HEK293T (cell line): ENCODE results near the gene OR8S1.
A peak's percentile ranks its signal among the peaks of the same experiment; 100 is the strongest.
"Not testable (repeated sequence)": the region's sequence is repeated elsewhere in the genome, so short reads cannot be mapped to it uniquely, and the experiment has no call there.

ENCODE experiments used
- CTCF ChIA-PET: fragments of 350-600 bp; formaldehyde crosslinking; extraction: SDS; loops from one replicate; lab custom pipeline; 2021; ENCODE audit warnings: antibody characterized with exemption, inconsistent platforms; lab: Yijun Ruan, JAX
- POLR2A ChIA-PET: fragments of 350-600 bp; formaldehyde crosslinking; extraction: SDS; loops from one replicate; lab custom pipeline; 2020; ENCODE audit warnings: antibody characterized with exemption, inconsistent platforms; lab: Yijun Ruan, JAX
- DNase-seq: peaks from one replicate; pipeline ENCODE4 v3.0.0; 2012; ENCODE audit warnings: mixed read lengths; ENCODE audit errors: extremely low spot score
- ARNT ChIP-seq: fragments of 450-650 bp; IDR thresholded peaks from 2 replicates; pipeline ENCODE4 v1.6.1; 2017; ENCODE audit warnings: mild to moderate bottlenecking
- BHLHE40 ChIP-seq: fragments of 450-650 bp; IDR thresholded peaks from 2 replicates; pipeline ENCODE4 v1.6.1; 2016; ENCODE audit warnings: mild to moderate bottlenecking, moderate library complexity, borderline replicate concordance
- CTBP1 ChIP-seq: fragments of 450-650 bp; IDR thresholded peaks from 2 replicates; pipeline ENCODE4 v1.6.1; 2016; ENCODE audit warnings: borderline replicate concordance
- ELF4 ChIP-seq: fragments of 450-650 bp; IDR thresholded peaks from 2 replicates; pipeline ENCODE4 v1.6.1; 2017; ENCODE audit warnings: antibody characterized with exemption
- FOXA1 ChIP-seq: fragments of 450-650 bp; IDR thresholded peaks from 2 replicates; pipeline ENCODE4 v1.6.1; 2016; ENCODE audit warnings: mild to moderate bottlenecking
- FOXK2 ChIP-seq: fragments of 450-650 bp; IDR thresholded peaks from 2 replicates; pipeline ENCODE4 v1.6.1; 2016; ENCODE audit warnings: mild to moderate bottlenecking
- FOXM1 ChIP-seq: fragments of 450-650 bp; IDR thresholded peaks from 2 replicates; pipeline ENCODE4 v1.6.1; 2017; ENCODE audit warnings: mild to moderate bottlenecking, borderline replicate concordance
- HDGF ChIP-seq: fragments of 450-650 bp; IDR thresholded peaks from 2 replicates; pipeline ENCODE4 v1.6.1; 2017; ENCODE audit warnings: antibody characterized with exemption, borderline replicate concordance
- L3MBTL2 ChIP-seq: fragments of 450-650 bp; conservative IDR thresholded peaks from 2 replicates; pipeline ENCODE4 v1.6.1; 2016; ENCODE audit warnings: mild to moderate bottlenecking
- LEF1 ChIP-seq: fragments of 450-650 bp; IDR thresholded peaks from 2 replicates; pipeline ENCODE4 v1.6.1; 2017; ENCODE audit warnings: mild to moderate bottlenecking, borderline replicate concordance
- NFRKB ChIP-seq: fragments of 450-650 bp; IDR thresholded peaks from 2 replicates; pipeline ENCODE4 v1.6.1; 2016; ENCODE audit warnings: mild to moderate bottlenecking, moderate library complexity
- SP1 ChIP-seq: fragments of 450-650 bp; IDR thresholded peaks from 2 replicates; pipeline ENCODE4 v1.6.1; 2017
- SUZ12 ChIP-seq: fragments of 450-650 bp; IDR thresholded peaks from 2 replicates; pipeline ENCODE4 v1.6.1; 2016; ENCODE audit warnings: mild to moderate bottlenecking
- TARDBP ChIP-seq: fragments of 450-650 bp; IDR thresholded peaks from 2 replicates; pipeline ENCODE4 v1.6.1; 2016
- ZNF384 ChIP-seq: fragments of 450-650 bp; IDR thresholded peaks from 2 replicates; pipeline ENCODE4 v1.6.1; 2016
- TF ChIP-seq, protein P1 (sequence below): fragments of 450-650 bp; IDR thresholded peaks from 2 replicates; pipeline ENCODE4 v1.6.1; 2016

OR8S1 gene

DNA sequence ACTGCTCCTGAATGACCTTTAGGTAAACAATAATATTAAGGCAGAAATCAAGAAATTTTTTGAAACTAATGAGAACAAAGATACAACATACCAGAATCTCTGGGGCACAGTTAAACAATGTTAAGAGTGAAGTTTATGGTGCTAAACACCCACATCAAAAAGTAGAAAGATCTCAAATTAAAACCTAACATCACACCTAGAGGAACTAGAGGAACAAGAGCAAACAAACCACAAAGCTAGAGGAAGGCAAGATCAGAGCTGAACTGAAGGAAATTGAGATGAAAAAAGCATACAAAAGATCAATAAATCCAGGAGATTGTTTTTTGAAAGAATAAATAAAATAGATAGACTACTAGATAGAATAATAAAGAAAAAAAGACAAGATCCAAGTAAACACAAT, 7.2 kb downstream of the OR8S1 start:
- POLR2A ChIA-PET: no interaction called here
- CTCF ChIA-PET: interaction anchor here (0.6 kb wide), 1 partner anchor 38 kb away, joined by 5 read pairs; no protein-coding TSS in a partner anchor
- no peak for TF ChIP-seq BHLHE40
- TF ChIP-seq CTBP1: no peak
- no peak for TF ChIP-seq SUZ12
- no peak for TF ChIP-seq L3MBTL2
- no peak for TF ChIP-seq FOXM1
- TF ChIP-seq NFRKB: no peak
- TF ChIP-seq LEF1: no peak
- TF ChIP-seq TARDBP: no peak
- no peak for TF ChIP-seq FOXK2
- no peak for TF ChIP-seq FOXA1
- DNase-seq: no peak

DNA sequence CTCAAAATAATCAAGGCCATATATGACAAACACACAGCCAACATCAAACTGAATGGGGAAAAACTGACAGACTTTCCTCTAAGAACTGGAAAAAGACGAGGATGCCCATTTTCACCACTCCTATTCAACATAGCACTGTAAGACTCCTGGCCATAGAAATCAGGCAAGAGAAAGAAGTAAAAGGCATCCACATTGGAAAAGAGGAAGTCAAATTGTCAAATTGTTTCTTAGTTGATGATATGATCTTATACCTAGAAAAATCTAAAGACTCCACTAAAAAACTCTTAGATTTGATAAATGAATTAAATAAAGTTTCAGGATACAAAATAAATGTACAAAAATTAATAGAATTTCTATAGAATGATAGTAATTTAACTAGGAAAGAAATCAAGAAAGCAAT, 11.2 kb downstream of the OR8S1 start:
- TF ChIP-seq BHLHE40 (no peak), L3MBTL2 (no peak), FOXM1 (no peak), CTBP1 (no peak), ZNF384 (no peak), ARNT (no peak), FOXK2 (no peak), SP1 (no peak), ELF4 (no peak), FOXA1 (no peak)
- TF ChIP-seq, protein P1, sequence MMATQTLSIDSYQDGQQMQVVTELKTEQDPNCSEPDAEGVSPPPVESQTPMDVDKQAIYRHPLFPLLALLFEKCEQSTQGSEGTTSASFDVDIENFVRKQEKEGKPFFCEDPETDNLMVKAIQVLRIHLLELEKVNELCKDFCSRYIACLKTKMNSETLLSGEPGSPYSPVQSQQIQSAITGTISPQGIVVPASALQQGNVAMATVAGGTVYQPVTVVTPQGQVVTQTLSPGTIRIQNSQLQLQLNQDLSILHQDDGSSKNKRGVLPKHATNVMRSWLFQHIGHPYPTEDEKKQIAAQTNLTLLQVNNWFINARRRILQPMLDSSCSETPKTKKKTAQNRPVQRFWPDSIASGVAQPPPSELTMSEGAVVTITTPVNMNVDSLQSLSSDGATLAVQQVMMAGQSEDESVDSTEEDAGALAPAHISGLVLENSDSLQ: no peak
- no peak for DNase-seq
- ChIA-PET POLR2A (no interaction called here), CTCF (no interaction called here)

DNA sequence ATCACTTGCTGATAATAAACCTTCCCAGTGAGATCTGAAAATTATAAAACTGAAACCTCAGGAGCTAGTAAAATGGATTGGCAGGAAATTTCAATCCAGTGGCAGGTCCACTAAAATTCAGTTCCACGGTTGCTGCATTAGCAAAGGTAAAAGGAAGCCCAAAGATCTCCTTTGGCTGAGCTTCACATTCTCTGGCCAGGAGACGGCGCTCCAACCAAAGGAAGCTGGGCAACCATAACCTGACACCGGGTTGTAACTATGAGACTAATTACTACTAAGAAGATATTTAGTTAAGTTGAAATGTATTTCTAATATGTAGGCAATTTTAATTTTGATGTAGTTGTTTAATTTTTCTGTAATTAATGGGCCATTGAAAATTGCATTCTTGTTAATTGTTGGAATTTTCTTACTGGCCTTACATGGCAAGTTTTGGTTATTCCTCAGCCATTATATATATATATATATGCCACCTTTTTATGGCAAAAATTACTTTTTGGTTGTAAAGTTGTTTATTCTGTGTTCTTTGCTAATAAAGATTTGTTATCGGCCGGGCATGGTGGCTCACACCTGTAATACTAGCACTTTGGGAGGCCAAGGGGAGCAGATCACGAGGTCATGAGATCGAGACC, 17.0 kb downstream of the OR8S1 start:
- peak; percentile 64 for DNase-seq
- ChIA-PET CTCF (interaction anchor here (0.6 to 7.7 kb wide), 8 partner anchors 9 to 532 kb away, joined by 3 to 79 read pairs (median 4); no protein-coding TSS in a partner anchor), POLR2A (no interaction called here)
- TF ChIP-seq, protein P1: no peak
- TF ChIP-seq NFRKB (no peak), FOXK2 (no peak), ARNT (no peak), FOXM1 (no peak), TARDBP (no peak), CTBP1 (no peak), L3MBTL2 (no peak), SUZ12 (no peak), ZNF384 (no peak), FOXA1 (no peak), ELF4 (no peak), BHLHE40 (no peak), LEF1 (no peak), HDGF (no peak), SP1 (no peak)

DNA sequence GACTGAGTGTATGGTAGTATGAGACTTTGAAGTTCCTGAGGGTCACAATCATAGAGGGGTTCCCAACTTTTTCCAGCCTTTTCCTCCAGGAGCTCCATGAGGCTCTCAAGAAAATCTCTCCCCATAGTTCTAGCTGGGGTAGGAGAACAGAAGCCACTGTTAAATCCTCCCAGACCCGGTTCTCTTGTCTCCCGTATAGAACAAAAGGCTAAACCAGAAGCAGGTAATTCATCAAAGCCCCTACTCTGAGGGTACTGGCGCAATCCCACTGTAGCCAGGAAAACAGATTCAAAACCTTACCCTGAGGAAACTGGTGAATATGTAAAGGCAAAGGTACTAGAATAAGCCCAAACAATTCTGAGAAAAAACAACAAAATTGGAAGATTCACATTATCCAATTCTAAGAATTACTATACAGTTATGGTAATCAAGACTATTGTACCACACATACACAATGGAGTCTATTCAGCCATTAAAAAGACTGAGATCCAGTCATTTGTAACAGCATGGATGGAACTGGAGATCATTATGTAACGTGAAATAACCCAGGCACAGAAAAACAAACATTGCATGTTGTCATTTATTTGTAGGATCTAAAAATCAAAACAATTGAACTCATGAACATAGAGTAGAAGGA, 20.5 kb downstream of the OR8S1 start:
- CTCF ChIA-PET: interaction anchor here (7.7 kb wide), 1 partner anchor 72 kb away, joined by 79 read pairs; no protein-coding TSS in a partner anchor
- POLR2A ChIA-PET: no interaction called here

DNA sequence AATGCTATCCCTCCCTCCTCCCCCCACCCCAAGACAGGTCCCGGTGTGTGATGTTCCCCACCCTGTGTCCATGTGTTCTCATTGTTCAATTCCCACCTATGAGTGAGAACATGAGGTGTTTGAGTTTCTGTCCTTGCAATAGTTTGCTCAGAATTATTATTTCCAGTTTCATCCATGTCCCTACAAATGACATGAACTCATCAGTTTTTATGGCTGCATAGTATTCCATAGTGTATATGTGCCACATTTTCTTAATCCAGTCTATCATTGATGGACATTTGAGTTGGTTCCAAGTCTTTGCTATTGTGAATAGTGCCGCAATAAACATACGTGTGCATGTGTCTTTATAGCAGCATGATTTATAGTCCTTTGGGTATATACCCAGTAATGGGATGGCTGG, 21.6 kb downstream of the OR8S1 start:
- POLR2A ChIA-PET, DNase-seq, CTCF ChIA-PET: not testable (repeated sequence)

More for the DNA sequence above, 20.5 kb downstream of the OR8S1 start:
- no peak for TF ChIP-seq NFRKB
- no peak for TF ChIP-seq FOXK2
- TF ChIP-seq LEF1: no peak
- TF ChIP-seq SP1: no peak
- TF ChIP-seq ARNT: no peak
- TF ChIP-seq CTBP1: no peak
- no peak for TF ChIP-seq ZNF384
- TF ChIP-seq, protein P1: no peak
- TF ChIP-seq FOXA1: no peak
- no peak for TF ChIP-seq HDGF
- TF ChIP-seq BHLHE40: no peak
- no peak for TF ChIP-seq FOXM1
- no peak for TF ChIP-seq TARDBP
- no peak for TF ChIP-seq ELF4
- no peak for TF ChIP-seq L3MBTL2
- TF ChIP-seq SUZ12: no peak
- no peak for DNase-seq

DNA sequence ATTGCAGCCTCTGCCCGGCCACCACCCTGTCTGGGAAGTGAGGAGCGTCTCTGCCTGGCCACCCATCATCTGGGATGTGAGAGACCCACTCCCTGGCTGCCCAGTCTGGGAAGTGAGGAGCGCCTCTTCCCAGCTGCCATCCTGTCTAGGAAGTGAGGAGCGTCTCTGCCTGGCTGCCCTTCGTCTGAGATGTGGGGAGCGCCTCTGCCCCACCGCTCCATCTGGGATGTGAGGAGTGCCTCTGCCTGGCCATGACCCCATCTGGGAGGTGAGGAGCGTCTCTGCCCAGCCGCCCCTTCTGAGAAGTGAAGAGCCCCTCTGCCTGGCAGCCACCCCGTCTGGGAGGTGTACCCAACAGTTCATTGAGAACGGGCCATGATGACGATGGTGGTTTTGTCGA, 26.2 kb downstream of the OR8S1 start:
- POLR2A ChIA-PET, CTCF ChIA-PET, DNase-seq: not testable (repeated sequence)
